HAP-1 (cell line): ENCODE data around the gene MGST3.
"Not testable (repeated sequence)": the region's sequence is repeated elsewhere in the genome, so short reads cannot be mapped to it uniquely, and the experiment has no call there.

Experiments
- DNase-seq, 2 experiments: peaks; one replicate each; pipeline ENCODE4 v3.0.0-alpha.2; 2016 to 2020; ENCODE audit warnings: low spot score in 2 of 2
- H3K27me3 ChIP-seq: fragments of 250-450 bp; sonication (Bioruptor Pico); 2 replicates; pipeline ENCODE4 v1.5.1; 2020; ENCODE audit warnings: low read depth, mild to moderate bottlenecking, moderate library complexity
- H3K36me3 ChIP-seq: fragments of 250-450 bp; sonication (Bioruptor Pico); replicated peaks from 2 replicates; pipeline ENCODE4 v1.5.1; 2020; ENCODE audit warnings: mild to moderate bottlenecking
- H3K4me1 ChIP-seq: fragments of 250-450 bp; sonication (Bioruptor Pico); 2 replicates; pipeline ENCODE4 v1.5.1; 2020; ENCODE audit warnings: mild to moderate bottlenecking
- H3K4me3 ChIP-seq: fragments of 250-450 bp; sonication (Bioruptor Pico); 2 replicates; pipeline ENCODE4 v1.5.1; 2020; ENCODE audit warnings: mild to moderate bottlenecking, moderate library complexity
- H3K9me3 ChIP-seq: fragments of 250-450 bp; sonication (Bioruptor Pico); 2 replicates; pipeline ENCODE4 v1.5.1; 2020; ENCODE audit warnings: mild to moderate bottlenecking, moderate library complexity
- in situ Hi-C: fragments of 300-500 bp; cut with MboI; formaldehyde crosslinking; loops from 3 replicates; pipeline ENCODE4 v1.14.3; 2020; ENCODE audit warnings: low sequenced_read_pairs, inconsistent platforms, mixed read lengths

Gene MGST3

GRCh38 chr1:165633614-165634013, 2.6 kb downstream of the MGST3 start:
- no peaks in the 10 kb centered on the region for H3K36me3 ChIP-seq
- in situ Hi-C loops, result no loop called here
- DNase-seq, result no peak
- no peak overlapping the region for H3K4me3 ChIP-seq
- no peaks in the 10 kb centered on the region for H3K9me3 ChIP-seq
- no peaks in the 10 kb centered on the region for H3K27me3 ChIP-seq
- peaks cover 12% of the 10 kb centered on the region for H3K4me1 ChIP-seq

- in situ Hi-C loops, result no loop called here
- no peak for DNase-seq
- peaks cover 6% of the 10 kb centered on the region for H3K4me1 ChIP-seq
Observed at GRCh38 chr1:165634154-165634921, 3.3 kb downstream of the MGST3 start.

GRCh38 chr1:165635329-165635728, 4.3 kb downstream of the MGST3 start:
- in situ Hi-C loops, result no loop called here
- H3K4me3 ChIP-seq, result no peak overlapping the region
- no peak for DNase-seq
- no peaks in the 10 kb centered on the region for H3K36me3 ChIP-seq
- no peaks in the 10 kb centered on the region for H3K9me3 ChIP-seq
- no peaks in the 10 kb centered on the region for H3K27me3 ChIP-seq
- H3K4me1 ChIP-seq, result peaks cover 3% of the 10 kb centered on the region

More at GRCh38 chr1:165634154-165634921, 3.3 kb downstream of the MGST3 start:
- Histone ChIP-seq H3K9me3 (no peaks in the 10 kb centered on the region), H3K36me3 (no peaks in the 10 kb centered on the region), H3K4me3 (no peak overlapping the region), H3K27me3 (no peaks in the 10 kb centered on the region)

GRCh38 chr1:165635823-165636222, 4.8 kb downstream of the MGST3 start:
- in situ Hi-C loops, result no loop called here
- DNase-seq, result no peak

GRCh38 chr1:165637427-165637826, 6.4 kb downstream of the MGST3 start:
- Histone ChIP-seq H3K9me3 (no peaks in the 10 kb centered on the region), H3K27me3 (no peaks in the 10 kb centered on the region), H3K4me3 (no peak overlapping the region), H3K36me3 (no peaks in the 10 kb centered on the region), H3K4me1 (peaks cover 3% of the 10 kb centered on the region)
- no peak for DNase-seq
- in situ Hi-C loops, result no loop called here

More at GRCh38 chr1:165635823-165636222, 4.8 kb downstream of the MGST3 start:
- H3K36me3 ChIP-seq, result no peaks in the 10 kb centered on the region
- no peak overlapping the region for H3K4me3 ChIP-seq
- no peaks in the 10 kb centered on the region for H3K9me3 ChIP-seq
- no peaks in the 10 kb centered on the region for H3K27me3 ChIP-seq
- peaks cover 3% of the 10 kb centered on the region for H3K4me1 ChIP-seq

GRCh38 chr1:165638211-165638610, 7.2 kb downstream of the MGST3 start:
- H3K9me3 ChIP-seq, result not testable (repeated sequence)

GRCh38 chr1:165639821-165640623, 9.0 kb downstream of the MGST3 start:
- Histone ChIP-seq H3K27me3 (no peaks in the 10 kb centered on the region), H3K36me3 (no peaks in the 10 kb centered on the region), H3K4me3 (no peak overlapping the region), H3K9me3 (no peaks in the 10 kb centered on the region), H3K4me1 (no peaks in the 10 kb centered on the region)
- DNase-seq, result no peak
- in situ Hi-C loops, result no loop called here

More at GRCh38 chr1:165638211-165638610, 7.2 kb downstream of the MGST3 start:
- H3K36me3 ChIP-seq, H3K4me1 ChIP-seq, H3K4me3 ChIP-seq, in situ Hi-C loops, H3K27me3 ChIP-seq, DNase-seq: not testable (repeated sequence)

GRCh38 chr1:165641231-165641987, 10.4 kb downstream of the MGST3 start:
- in situ Hi-C loops, result no loop called here
- no peak for DNase-seq
- H3K4me1 ChIP-seq, result no peaks in the 10 kb centered on the region

GRCh38 chr1:165644064-165644735, 13.2 kb downstream of the MGST3 start:
- DNase-seq, result no peak
- no peak overlapping the region for H3K4me3 ChIP-seq
- H3K36me3 ChIP-seq, result no peaks in the 10 kb centered on the region
- H3K27me3 ChIP-seq, result no peaks in the 10 kb centered on the region
- no peaks in the 10 kb centered on the region for H3K4me1 ChIP-seq
- H3K9me3 ChIP-seq, result no peaks in the 10 kb centered on the region
- in situ Hi-C loops, result no loop called here

More at GRCh38 chr1:165641231-165641987, 10.4 kb downstream of the MGST3 start:
- no peaks in the 10 kb centered on the region for H3K27me3 ChIP-seq
- no peak overlapping the region for H3K4me3 ChIP-seq
- H3K9me3 ChIP-seq, result no peaks in the 10 kb centered on the region
- H3K36me3 ChIP-seq, result no peaks in the 10 kb centered on the region

GRCh38 chr1:165645654-165646366, 14.8 kb downstream of the MGST3 start:
- Histone ChIP-seq H3K4me3 (no peak overlapping the region), H3K27me3 (no peaks in the 10 kb centered on the region), H3K4me1 (no peaks in the 10 kb centered on the region), H3K36me3 (no peaks in the 10 kb centered on the region), H3K9me3 (no peaks in the 10 kb centered on the region)
- no peak for DNase-seq
- in situ Hi-C loops, result no loop called here

GRCh38 chr1:165647517-165647916, 16.5 kb downstream of the MGST3 start:
- in situ Hi-C loops, result no loop called here
- DNase-seq, result no peak
- no peaks in the 10 kb centered on the region for H3K9me3 ChIP-seq
- no peaks in the 10 kb centered on the region for H3K27me3 ChIP-seq
- H3K36me3 ChIP-seq, result no peaks in the 10 kb centered on the region
- H3K4me1 ChIP-seq, result no peaks in the 10 kb centered on the region
- no peak overlapping the region for H3K4me3 ChIP-seq

GRCh38 chr1:165647970-165648369, 16.9 kb downstream of the MGST3 start:
- Histone ChIP-seq H3K36me3 (no peaks in the 10 kb centered on the region), H3K4me1 (no peaks in the 10 kb centered on the region), H3K9me3 (no peaks in the 10 kb centered on the region), H3K4me3 (no peak overlapping the region), H3K27me3 (no peaks in the 10 kb centered on the region)
- DNase-seq, result no peak
- in situ Hi-C loops, result no loop called here
